ENCODE data around the gene GRAMD1A.
"Not testable (repeated sequence)": the region's sequence is repeated elsewhere in the genome, so short reads cannot be mapped to it uniquely, and the experiment has no call there.

The GRAMD1A gene

GRCh38 chr19:34999498-35000337, at the start of gene GRAMD1A:
Gene GRAMD1A, plus strand, starts transcription at chr19:35000323. Its CDS starts 156 bp downstream, at chr19:35000479.
- peak; percentile 87 to 96 for DNase-seq

GRCh38 chr19:34953092-34953491, 47.0 kb upstream of the GRAMD1A start:
- DNase-seq, result no peak

- no peak for DNase-seq
Measured at GRCh38 chr19:34957830-34958751, 42.0 kb upstream of the GRAMD1A start.

GRCh38 chr19:34959021-34959420, 41.1 kb upstream of the GRAMD1A start:
- DNase-seq, result no peak

- no peak for DNase-seq
Measured at GRCh38 chr19:34960103-34960805, 39.9 kb upstream of the GRAMD1A start.

GRCh38 chr19:34960940-34961679, 39.0 kb upstream of the GRAMD1A start:
- no peak for DNase-seq

- DNase-seq, result no peak
Measured at GRCh38 chr19:34961775-34962686, 38.1 kb upstream of the GRAMD1A start.

GRCh38 chr19:34962687-34963572, 37.2 kb upstream of the GRAMD1A start:
- DNase-seq, result no peak

- DNase-seq, result peak in 1 of 2 donors; percentile 29
Measured at GRCh38 chr19:34963573-34964406, 36.3 kb upstream of the GRAMD1A start, which contains the start of gene ZNF792. Gene ZNF792, minus strand, starts transcription at chr19:34964229. Its CDS starts 567 bp downstream, at chr19:34963662.

GRCh38 chr19:34964598-34964997, 35.5 kb upstream of the GRAMD1A start:
- no peak for DNase-seq

GRCh38 chr19:34965505-34965904, 34.6 kb upstream of the GRAMD1A start:
- DNase-seq, result not testable (repeated sequence)

- DNase-seq, result no peak
Measured at GRCh38 chr19:34967551-34967950, 32.6 kb upstream of the GRAMD1A start.

- DNase-seq, result no peak
Measured at GRCh38 chr19:34969721-34970120, 30.4 kb upstream of the GRAMD1A start.

- not testable (repeated sequence) for DNase-seq
Measured at GRCh38 chr19:34970185-34970780, 29.8 kb upstream of the GRAMD1A start.

GRCh38 chr19:34972163-34972705, 27.9 kb upstream of the GRAMD1A start:
- no peak for DNase-seq

GRCh38 chr19:34974646-34975045, 25.5 kb upstream of the GRAMD1A start:
- DNase-seq, result peak; percentile 95 to 97

GRCh38 chr19:34975056-34975455, 25.1 kb upstream of the GRAMD1A start:
- no peak for DNase-seq

GRCh38 chr19:34976611-34977010, 23.5 kb upstream of the GRAMD1A start:
- no peak for DNase-seq
